ENCODE measurements around the gene COL25A1.

The COL25A1 gene

DNA sequence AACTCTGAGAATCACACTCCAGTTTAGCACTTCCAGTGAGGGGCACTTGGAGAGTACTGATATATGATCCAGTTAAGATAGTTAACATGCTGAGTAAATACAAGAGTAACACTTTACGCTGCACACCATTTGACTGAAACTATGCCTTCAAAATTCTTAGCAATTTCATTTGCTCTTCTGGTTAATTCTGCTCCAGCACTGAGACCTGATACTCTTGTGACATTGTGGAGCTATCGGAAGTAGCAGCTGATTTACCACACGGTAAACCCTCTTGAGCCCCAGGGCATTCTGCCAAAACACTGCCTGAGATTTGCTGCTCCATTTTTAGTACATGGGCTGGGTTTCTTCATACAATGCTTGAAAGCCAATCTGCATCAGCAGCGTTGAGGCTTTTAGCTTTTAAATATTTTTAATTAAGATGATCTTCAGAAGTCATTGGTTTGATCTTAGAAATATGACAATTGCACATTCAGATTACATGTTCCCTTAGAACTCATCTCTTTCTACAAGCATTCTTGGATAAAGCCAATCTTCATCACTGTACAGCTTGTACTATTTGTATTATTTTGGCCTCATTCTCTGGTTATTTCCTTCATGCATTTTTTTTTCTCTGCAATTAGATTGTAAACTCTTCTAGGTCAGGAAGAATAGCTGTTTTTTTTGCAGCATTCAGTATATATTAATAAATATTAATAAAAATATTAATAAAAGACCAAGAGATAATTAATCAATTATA, 471.8 kb downstream of the COL25A1 start:
- intact Hi-C loops (cut with DNase I) = loop anchor here (10.0 kb wide), 1 partner anchor 574 kb away; no protein-coding TSS in a partner anchor
- DNase-seq = peak in 4 of 42 donors; percentile 11 to 42 (median 20)

DNA sequence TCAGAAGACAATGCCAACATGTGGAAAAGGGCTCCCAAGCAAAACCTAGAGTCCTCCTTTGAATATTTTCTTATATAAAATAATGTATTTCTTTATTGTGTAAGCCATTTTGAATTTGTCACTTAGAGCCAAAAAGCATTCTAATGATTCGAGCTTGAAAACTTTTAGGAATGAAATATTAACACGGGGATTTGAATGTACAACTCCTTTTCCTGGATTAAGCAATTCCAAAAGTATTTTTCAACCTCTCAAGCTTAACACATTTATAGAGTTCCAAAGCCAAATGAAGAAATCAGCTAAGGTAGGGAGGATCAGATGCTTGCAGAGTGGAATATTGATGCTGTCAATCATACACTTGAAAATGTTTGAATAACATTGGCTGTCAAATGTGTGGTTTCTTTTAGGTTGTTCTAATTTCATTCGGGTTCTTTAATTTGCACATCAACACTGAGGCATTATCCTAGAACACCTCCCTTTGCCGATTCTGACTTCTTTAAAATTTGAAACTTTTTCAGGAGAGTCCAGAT, 472.4 kb downstream of the COL25A1 start:
- no peak for DNase-seq
- intact Hi-C loops (cut with DNase I) = loop anchor here (10.0 kb wide), 1 partner anchor 575 kb away; no protein-coding TSS in a partner anchor

DNA sequence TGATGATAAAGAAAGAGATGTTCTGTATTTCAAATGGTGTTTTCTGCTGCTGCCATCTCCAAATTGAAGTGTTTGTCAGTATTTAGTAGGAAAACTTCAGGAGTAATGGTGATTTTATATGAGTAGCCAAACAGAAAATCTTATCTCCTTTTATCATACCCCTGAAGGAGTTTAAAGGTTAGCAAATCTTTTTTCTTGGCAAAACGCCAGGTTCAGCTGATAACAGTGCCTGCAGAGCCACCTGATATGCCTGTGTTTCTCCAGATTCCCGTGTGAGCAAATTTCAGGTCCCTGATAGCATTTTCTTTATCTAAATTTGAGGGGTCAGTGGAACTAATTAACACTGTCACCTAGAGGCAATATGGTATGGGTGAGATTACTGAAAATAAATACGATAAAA, 473.8 kb downstream of the COL25A1 start:
- intact Hi-C loops (cut with DNase I) = no loop called here
- DNase-seq = no peak

DNA sequence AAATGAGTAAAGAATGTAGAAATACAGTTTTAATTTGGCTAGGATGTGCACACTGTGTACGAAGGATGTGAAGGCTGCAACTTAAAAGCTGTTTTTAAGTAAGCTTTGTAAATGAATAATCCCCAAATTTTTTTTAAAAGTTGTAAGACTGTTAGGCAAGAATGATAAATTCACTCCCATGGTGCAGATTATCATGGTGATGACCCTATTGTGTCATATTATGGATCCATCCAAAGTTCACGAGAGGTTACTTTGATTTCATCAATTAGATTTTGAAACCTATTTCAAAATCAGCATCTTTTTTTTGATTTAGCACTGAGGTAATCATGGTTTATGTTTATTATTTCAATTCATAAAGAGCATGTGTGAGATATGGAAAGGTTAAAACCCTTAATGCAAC, 476.7 kb downstream of the COL25A1 start:
- no peak for DNase-seq
- intact Hi-C loops (cut with DNase I) = no loop called here

GRCh38 chr4:108821351-108821930, 481.0 kb downstream of the COL25A1 start:
- no peak for DNase-seq
- intact Hi-C loops (cut with DNase I) = no loop called here

- no peak for DNase-seq
- intact Hi-C loops (cut with DNase I) = no loop called here
Observed at GRCh38 chr4:108820492-108821350, 481.7 kb downstream of the COL25A1 start.

DNA sequence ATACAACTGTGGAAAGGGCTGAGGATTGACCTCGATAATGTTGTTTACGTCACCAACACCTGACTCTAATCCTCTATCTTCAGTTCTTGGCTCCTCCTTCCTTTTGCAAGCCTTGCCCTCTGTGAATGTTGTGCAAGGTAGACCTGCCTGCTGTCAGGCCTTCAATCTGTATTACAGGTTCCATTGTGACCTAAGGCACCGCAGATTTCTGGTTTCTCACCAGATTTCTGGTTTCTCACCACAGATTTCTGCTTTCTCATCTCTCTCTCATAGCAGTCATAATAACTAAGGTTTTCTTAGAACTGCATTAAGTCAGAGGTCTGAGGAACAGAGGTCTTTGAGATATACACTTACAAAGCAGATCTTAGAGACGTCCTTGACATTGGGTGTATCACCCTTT, 488.1 kb downstream of the COL25A1 start:
- intact Hi-C loops (cut with DNase I) = no loop called here
- DNase-seq = no peak

DNA sequence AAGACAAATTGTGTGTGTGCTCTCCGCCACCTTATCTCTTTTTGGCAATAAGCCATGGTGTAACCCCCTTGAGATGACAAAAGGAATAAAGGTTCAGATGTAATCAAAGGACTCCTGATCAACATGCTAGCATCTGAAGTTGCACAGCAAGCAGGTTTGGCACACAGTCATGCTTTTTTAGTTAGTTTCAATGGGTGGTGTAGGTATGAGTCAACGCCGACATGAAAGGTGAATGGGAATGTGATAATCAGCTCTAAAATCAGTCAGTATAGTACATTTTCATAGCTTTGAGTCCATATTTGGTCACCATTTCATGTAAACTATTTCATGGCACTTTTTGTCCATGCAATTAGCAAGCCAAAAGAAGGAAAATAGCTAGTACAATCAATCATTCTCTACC, 489.2 kb downstream of the COL25A1 start:
- DNase-seq = no peak
- intact Hi-C loops (cut with DNase I) = no loop called here

- intact Hi-C loops (cut with DNase I) = no loop called here
- DNase-seq = no peak
Observed at GRCh38 chr4:108811486-108811885, 491.0 kb downstream of the COL25A1 start.

- DNase-seq = no peak
- intact Hi-C loops (cut with DNase I) = no loop called here
Observed at GRCh38 chr4:108810087-108810486, 492.4 kb downstream of the COL25A1 start.

DNA sequence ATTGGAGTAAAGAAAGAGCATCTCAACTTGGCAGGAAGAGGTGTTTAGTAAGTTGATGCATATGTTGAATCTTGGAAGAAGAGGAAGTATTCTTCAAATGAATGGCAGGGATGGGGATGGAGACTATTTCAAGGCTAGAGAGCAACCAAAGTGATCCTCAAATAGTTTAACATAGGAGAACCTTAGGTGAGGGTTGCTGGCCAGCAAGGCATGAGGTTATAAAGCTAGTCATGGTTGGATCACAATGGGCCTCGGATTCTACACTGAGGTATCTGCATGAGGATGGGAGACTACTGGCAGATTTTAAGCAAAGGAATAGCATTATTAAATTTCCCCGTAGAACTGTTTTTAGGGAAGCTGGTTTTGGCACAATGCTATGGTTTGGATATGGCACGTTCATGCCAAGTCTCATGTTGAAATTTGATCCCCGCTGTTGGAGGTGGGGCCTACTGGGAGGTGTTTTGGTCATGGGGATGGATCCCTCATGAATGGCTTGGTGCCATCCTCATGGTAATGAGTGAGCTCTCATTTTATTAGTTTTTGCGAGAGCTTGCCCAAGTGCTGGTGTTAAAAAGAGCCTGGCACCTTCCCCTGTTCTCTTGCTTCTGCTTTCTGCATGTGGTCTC, 497.7 kb downstream of the COL25A1 start:
- DNase-seq = no peak
- intact Hi-C loops (cut with DNase I) = no loop called here

DNA sequence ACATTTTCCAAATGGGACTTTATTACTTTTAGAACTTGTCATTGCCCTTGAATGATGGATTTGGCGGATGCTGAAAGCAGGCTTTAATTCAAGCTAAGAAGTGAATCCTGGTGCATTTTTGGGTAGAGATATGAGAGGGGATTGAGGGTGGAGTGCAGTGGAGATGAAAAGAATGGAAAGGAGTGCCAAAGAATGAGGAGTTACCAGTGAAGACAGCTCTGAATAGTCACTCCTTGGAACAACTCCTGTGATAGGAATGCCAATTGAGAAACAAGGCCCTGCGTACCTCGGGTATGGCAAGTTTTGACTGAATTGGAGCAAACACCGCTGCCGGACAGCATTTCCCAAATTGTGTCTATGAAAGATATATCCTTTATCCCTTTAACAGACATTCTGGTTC, 503.2 kb downstream of the COL25A1 start:
- no peak for DNase-seq
- intact Hi-C loops (cut with DNase I) = no loop called here

GRCh38 chr4:108796173-108796572, 506.3 kb downstream of the COL25A1 start:
- intact Hi-C loops (cut with DNase I) = no loop called here
- DNase-seq = no peak

GRCh38 chr4:108795733-108796132, 506.7 kb downstream of the COL25A1 start:
- intact Hi-C loops (cut with DNase I) = no loop called here
- DNase-seq = no peak

DNA sequence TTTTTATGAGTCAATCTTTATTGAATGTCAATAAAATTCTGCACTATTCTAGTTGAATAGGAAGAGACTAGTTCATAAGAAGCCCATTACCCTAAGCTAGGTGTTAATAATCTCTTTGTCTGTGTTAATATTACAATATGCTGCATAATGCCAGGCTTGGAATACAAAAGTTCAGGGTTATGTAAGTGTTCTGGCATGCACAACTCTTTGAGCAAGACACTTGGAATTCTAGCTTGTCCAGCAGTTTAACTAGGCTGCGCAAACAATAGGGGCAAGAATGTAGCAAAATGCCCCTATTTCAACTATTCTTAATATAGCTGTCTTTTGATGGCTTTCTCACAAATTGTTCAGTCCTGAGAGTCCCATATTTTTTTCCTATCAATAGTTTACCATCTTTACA, 508.3 kb downstream of the COL25A1 start:
- peak in 2 of 42 donors; percentile 9 to 26 for DNase-seq
- intact Hi-C loops (cut with DNase I) = no loop called here

GRCh38 chr4:108793415-108793814, 509.0 kb downstream of the COL25A1 start:
- no peak for DNase-seq
- intact Hi-C loops (cut with DNase I) = no loop called here

GRCh38 chr4:108788731-108789130, 513.7 kb downstream of the COL25A1 start:
- DNase-seq = no peak
- intact Hi-C loops (cut with DNase I) = no loop called here

DNA sequence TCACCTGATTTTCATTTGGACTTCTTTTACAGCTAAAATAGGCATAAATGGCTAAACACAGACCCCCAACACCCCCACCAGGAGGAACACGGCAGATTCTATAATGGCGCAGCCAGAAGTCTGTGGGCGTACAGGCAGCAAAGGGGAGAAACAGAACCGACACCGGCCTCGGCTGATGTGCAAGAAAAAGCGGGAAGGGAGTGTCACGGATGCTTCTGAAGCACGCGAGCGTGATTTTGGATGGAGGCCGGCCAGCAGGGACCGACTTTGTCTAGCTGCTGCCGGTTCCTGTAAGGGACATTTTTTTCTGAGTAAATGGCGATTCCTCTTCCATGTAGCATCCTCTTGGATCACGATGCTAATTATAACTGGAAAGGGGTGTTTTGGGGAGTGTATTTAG, 514.7 kb downstream of the COL25A1 start:
- no peak for DNase-seq
- intact Hi-C loops (cut with DNase I) = no loop called here

- no peak for DNase-seq
- intact Hi-C loops (cut with DNase I) = no loop called here
Observed at GRCh38 chr4:108787106-108787505, 515.4 kb downstream of the COL25A1 start.
